ENCODE data around the gene OR5K1. TPM values are rescaled to one million over a fixed set of nuclear protein-coding genes. Genes with fewer than 3 reads are reported as not detected.

OR5K1 gene
- polyA plus RNA-seq, 1 donor from 2014 or later = not detected

DNA sequence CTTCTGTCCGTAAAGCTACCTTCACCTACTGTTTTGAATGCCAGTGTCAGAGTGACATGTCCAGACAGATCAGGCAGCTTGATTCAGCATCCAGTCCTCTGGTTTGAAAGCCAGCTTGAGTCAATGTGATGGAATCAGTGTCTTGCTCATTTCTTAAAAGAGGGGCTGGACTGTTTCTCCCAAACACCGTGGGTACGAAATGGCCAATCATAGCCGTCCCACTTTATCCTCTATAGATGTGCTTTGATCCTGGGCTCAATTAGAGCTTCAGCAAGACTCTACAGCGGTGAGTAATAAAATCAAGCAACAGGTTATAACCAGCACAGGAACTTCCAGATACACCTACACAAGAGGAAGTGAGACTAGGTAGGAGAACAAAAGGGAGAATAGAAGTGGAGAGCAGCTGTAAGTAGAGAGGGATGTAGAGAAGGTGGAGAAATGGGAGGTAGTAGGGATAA lies 17.0 kb upstream of the OR5K1 start:
- TF ChIP-seq EZH2 (IDR thresholded peaks at IDR 0.05; ENCODE audit: borderline replicate concordance, insufficient read depth, low read length, poor library complexity, severe bottlenecking) (no peak), SMC3 (conservative IDR thresholded peaks at IDR 0.05; ENCODE audit: poor library complexity) (no peak), RAD21 (conservative IDR thresholded peaks at IDR 0.05) (no peak), MXI1 (conservative IDR thresholded peaks at IDR 0.05; ENCODE audit: poor library complexity, severe bottlenecking) (no peak), EP300 (conservative IDR thresholded peaks at IDR 0.05; ENCODE audit: poor library complexity, severe bottlenecking) (no peak), TAF1 (IDR thresholded peaks at IDR 0.05; ENCODE audit: low read depth) (no peak), POLR2AphosphoS5 (IDR thresholded peaks at IDR 0.05) (no peak)
- TF ChIP-seq, protein P1, sequence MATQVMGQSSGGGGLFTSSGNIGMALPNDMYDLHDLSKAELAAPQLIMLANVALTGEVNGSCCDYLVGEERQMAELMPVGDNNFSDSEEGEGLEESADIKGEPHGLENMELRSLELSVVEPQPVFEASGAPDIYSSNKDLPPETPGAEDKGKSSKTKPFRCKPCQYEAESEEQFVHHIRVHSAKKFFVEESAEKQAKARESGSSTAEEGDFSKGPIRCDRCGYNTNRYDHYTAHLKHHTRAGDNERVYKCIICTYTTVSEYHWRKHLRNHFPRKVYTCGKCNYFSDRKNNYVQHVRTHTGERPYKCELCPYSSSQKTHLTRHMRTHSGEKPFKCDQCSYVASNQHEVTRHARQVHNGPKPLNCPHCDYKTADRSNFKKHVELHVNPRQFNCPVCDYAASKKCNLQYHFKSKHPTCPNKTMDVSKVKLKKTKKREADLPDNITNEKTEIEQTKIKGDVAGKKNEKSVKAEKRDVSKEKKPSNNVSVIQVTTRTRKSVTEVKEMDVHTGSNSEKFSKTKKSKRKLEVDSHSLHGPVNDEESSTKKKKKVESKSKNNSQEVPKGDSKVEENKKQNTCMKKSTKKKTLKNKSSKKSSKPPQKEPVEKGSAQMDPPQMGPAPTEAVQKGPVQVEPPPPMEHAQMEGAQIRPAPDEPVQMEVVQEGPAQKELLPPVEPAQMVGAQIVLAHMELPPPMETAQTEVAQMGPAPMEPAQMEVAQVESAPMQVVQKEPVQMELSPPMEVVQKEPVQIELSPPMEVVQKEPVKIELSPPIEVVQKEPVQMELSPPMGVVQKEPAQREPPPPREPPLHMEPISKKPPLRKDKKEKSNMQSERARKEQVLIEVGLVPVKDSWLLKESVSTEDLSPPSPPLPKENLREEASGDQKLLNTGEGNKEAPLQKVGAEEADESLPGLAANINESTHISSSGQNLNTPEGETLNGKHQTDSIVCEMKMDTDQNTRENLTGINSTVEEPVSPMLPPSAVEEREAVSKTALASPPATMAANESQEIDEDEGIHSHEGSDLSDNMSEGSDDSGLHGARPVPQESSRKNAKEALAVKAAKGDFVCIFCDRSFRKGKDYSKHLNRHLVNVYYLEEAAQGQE (IDR thresholded peaks at IDR 0.05; ENCODE audit: borderline replicate concordance) = no peak
- TF ChIP-seq, protein P2, sequence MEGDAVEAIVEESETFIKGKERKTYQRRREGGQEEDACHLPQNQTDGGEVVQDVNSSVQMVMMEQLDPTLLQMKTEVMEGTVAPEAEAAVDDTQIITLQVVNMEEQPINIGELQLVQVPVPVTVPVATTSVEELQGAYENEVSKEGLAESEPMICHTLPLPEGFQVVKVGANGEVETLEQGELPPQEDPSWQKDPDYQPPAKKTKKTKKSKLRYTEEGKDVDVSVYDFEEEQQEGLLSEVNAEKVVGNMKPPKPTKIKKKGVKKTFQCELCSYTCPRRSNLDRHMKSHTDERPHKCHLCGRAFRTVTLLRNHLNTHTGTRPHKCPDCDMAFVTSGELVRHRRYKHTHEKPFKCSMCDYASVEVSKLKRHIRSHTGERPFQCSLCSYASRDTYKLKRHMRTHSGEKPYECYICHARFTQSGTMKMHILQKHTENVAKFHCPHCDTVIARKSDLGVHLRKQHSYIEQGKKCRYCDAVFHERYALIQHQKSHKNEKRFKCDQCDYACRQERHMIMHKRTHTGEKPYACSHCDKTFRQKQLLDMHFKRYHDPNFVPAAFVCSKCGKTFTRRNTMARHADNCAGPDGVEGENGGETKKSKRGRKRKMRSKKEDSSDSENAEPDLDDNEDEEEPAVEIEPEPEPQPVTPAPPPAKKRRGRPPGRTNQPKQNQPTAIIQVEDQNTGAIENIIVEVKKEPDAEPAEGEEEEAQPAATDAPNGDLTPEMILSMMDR (IDR thresholded peaks at IDR 0.05; ENCODE audit: poor library complexity, severe bottlenecking) = no peak
- Histone ChIP-seq H3K9me3 (ENCODE audit: low read length) (no peaks in the 10 kb centered on the region), H3K4me3 (ENCODE audit: low read length) (no peak overlapping the region), H3K36me3 (ENCODE audit: insufficient read depth, low read length) (no peaks in the 10 kb centered on the region), H3K4me2 (ENCODE audit: low read length) (no peak overlapping the region), H3K27ac (ENCODE audit: low read length) (no peak overlapping the region), H3K79me2 (replicated peaks; ENCODE audit: insufficient read depth, low read length) (no peaks in the 10 kb centered on the region), H3F3A (ENCODE audit: insufficient read depth, low read length, poor library complexity, severe bottlenecking) (no peaks in the 10 kb centered on the region), H4K20me1 (ENCODE audit: insufficient read depth) (no peaks in the 10 kb centered on the region), H3K9me2 (ENCODE audit: insufficient read depth, low read length) (no peaks in the 10 kb centered on the region), H2AFZ (ENCODE audit: low read depth, low read length) (no peak overlapping the region), H3K9ac (ENCODE audit: low read length) (no peak overlapping the region), H3K27me3 (ENCODE audit: insufficient read depth, low read depth, low read length) (no peaks in the 10 kb centered on the region)

DNA sequence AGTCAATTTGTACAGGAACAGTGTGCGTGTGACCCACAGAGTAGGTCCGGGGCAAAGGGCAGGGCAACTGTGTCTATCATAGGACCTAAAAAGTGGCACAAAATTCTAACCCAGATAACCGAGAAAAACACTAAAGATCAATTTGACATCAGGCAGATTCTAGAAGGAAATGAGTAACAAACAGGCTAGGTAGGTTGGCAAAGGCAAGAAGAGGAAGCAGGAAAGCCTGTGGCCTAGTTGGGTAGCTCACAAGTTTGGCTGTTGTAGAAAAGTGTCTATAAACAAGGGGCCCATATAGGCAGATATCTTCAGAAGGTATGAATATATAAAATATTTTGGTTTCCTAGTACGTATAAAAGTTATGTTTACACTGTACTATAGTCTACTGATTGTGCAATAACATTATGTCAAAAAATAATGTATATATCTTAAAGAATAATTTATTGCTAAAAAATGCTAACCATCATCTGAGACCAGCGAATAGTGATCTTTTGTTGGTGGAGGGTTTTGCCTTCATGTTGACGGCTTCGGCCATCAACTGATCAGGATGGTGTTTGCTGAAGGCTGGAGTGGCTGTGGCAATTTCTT lies 13.3 kb upstream of the OR5K1 start:
- TF ChIP-seq EZH2 (IDR thresholded peaks at IDR 0.05; ENCODE audit: borderline replicate concordance, insufficient read depth, low read length, poor library complexity, severe bottlenecking) = no peak
- no peak overlapping the region for H2AFZ ChIP-seq (ENCODE audit: low read depth, low read length)
- H3K9ac ChIP-seq (ENCODE audit: low read length) = no peak overlapping the region

More for the DNA sequence above, 13.3 kb upstream of the OR5K1 start:
- Histone ChIP-seq H4K20me1 (ENCODE audit: insufficient read depth) (no peaks in the 10 kb centered on the region), H3K27me3 (ENCODE audit: insufficient read depth, low read depth, low read length) (no peaks in the 10 kb centered on the region), H3K36me3 (ENCODE audit: insufficient read depth, low read length) (no peaks in the 10 kb centered on the region), H3F3A (ENCODE audit: insufficient read depth, low read length, poor library complexity, severe bottlenecking) (no peaks in the 10 kb centered on the region), H3K4me2 (ENCODE audit: low read length) (no peak overlapping the region), H3K4me3 (ENCODE audit: low read length) (no peak overlapping the region), H3K9me3 (ENCODE audit: low read length) (no peaks in the 10 kb centered on the region), H3K79me2 (replicated peaks; ENCODE audit: insufficient read depth, low read length) (no peaks in the 10 kb centered on the region), H3K9me2 (ENCODE audit: insufficient read depth, low read length) (no peaks in the 10 kb centered on the region), H3K27ac (ENCODE audit: low read length) (no peak overlapping the region)

All from neural cell (in vitro differentiated cells).